ENCODE data around the gene SPATA2L.

DNA sequence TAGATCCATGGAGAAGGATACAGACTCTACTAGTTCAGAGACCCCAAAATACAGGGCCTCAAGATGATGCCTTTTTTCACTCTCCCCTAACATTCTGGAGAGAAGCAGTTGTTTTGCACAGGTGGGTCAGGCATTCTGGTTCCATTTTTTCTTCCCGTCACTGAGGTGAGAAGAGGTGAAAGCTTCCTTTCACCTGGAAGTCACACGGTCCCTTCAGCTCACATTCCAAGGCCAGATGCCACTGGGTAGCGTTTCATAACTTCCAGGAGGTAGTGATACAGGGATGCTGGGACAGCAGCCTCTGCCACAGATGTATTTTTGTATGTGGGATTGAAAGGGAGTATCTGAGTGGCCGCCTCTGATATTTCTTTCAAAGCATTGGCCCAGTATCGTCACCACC is 13.1 kb downstream of the SPATA2L start:
- TF ChIP-seq, protein P1, sequence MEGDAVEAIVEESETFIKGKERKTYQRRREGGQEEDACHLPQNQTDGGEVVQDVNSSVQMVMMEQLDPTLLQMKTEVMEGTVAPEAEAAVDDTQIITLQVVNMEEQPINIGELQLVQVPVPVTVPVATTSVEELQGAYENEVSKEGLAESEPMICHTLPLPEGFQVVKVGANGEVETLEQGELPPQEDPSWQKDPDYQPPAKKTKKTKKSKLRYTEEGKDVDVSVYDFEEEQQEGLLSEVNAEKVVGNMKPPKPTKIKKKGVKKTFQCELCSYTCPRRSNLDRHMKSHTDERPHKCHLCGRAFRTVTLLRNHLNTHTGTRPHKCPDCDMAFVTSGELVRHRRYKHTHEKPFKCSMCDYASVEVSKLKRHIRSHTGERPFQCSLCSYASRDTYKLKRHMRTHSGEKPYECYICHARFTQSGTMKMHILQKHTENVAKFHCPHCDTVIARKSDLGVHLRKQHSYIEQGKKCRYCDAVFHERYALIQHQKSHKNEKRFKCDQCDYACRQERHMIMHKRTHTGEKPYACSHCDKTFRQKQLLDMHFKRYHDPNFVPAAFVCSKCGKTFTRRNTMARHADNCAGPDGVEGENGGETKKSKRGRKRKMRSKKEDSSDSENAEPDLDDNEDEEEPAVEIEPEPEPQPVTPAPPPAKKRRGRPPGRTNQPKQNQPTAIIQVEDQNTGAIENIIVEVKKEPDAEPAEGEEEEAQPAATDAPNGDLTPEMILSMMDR (conservative IDR thresholded peaks at IDR 0.05): no peak
- TF ChIP-seq EZH2 (IDR thresholded peaks at IDR 0.05; ENCODE audit: low read depth): no peak
